AG04450 (cell line): ENCODE data around the gene CIT. TPM values are rescaled to one million over a fixed set of nuclear protein-coding genes. Genes with fewer than 3 reads are reported as not detected.

Experiments
- CTCF ChIA-PET: fragments of 300-600, 350-600 bp; formaldehyde crosslinking; extraction: SDS; loops from one replicate; lab custom pipeline; 2022; ENCODE audit warnings: antibody characterized with exemption, inconsistent platforms; lab: Charles Lee
- POLR2A ChIA-PET: fragments of 350-600 bp; formaldehyde crosslinking; extraction: SDS; loops from one replicate; lab custom pipeline; 2021; ENCODE audit warnings: antibody characterized with exemption, inconsistent platforms; lab: Yijun Ruan, JAX
- DNase-seq: peaks from one replicate; pipeline ENCODE4 v3.0.0-alpha.2; 2011; ENCODE audit warnings: low read depth, low spot score
- H3K27ac ChIP-seq: one replicate; pipeline ENCODE4 v1.5.1; 2012; ENCODE audit warnings: low read depth, low read length, control low read depth
- H3K27me3 ChIP-seq: one replicate; pipeline ENCODE4 v1.6.0; 2012; ENCODE audit warnings: low read length; ENCODE audit not compliant: control insufficient read depth, insufficient read depth
- H3K4me3 ChIP-seq: 2 replicates; pipeline ENCODE4 v1.5.1; 2011; ENCODE audit warnings: mild to moderate bottlenecking, low read depth, low read length, control low read depth
- H3K9me3 ChIP-seq: 2 replicates; pipeline ENCODE4 v1.5.1; 2012; ENCODE audit warnings: low read length; ENCODE audit not compliant: control insufficient read depth, insufficient read depth
- CTCF ChIP-seq: IDR thresholded peaks from 2 replicates; pipeline ENCODE4 v1.5.1; 2011; ENCODE audit warnings: low read depth, low read length, control low read depth, inconsistent platforms
- polyA plus RNA-seq: library from polyadenylated mRNA; depleted of rRNA; stranded (reverse); fragments of >200 nt; gene quantifications from 2 replicates; pipeline ENCODE4 v1.2.3, GENCODE V29; 2011

CIT gene
- polyA plus RNA-seq, 1 experiment, result 6.0 TPM

GRCh38 chr12:119681728-119682638, 195.1 kb downstream of the CIT start:
- no peaks in the 10 kb centered on the region for H3K9me3 ChIP-seq
- no peak overlapping the region for H3K27ac ChIP-seq
- ChIA-PET CTCF (interaction anchor here (0.6 to 4.0 kb wide), 4 partner anchors 12 to 81 kb away, joined by 3 to 25 read pairs (median 4); partner anchors contain the start of gene PRKAB1), POLR2A (no interaction called here)
- H3K27me3 ChIP-seq, result no peaks in the 10 kb centered on the region
- no peak for TF ChIP-seq CTCF
- H3K4me3 ChIP-seq, result no peak overlapping the region
- no peak for DNase-seq

GRCh38 chr12:119681111-119681510, 196.0 kb downstream of the CIT start:
- Histone ChIP-seq H3K27me3 (no peaks in the 10 kb centered on the region), H3K4me3 (no peak overlapping the region), H3K9me3 (no peaks in the 10 kb centered on the region), H3K27ac (no peak overlapping the region)
- ChIA-PET CTCF (interaction anchor here (0.9 to 4.0 kb wide), 2 partner anchors 13 to 100 kb away, joined by 4 to 25 read pairs; partner anchors contain the start of gene PRKAB1), POLR2A (no interaction called here)
- no peak for TF ChIP-seq CTCF
- DNase-seq, result no peak

- POLR2A ChIA-PET, result no interaction called here
- H3K9me3 ChIP-seq, result no peaks in the 10 kb centered on the region
- H3K27ac ChIP-seq, result no peak overlapping the region
- H3K27me3 ChIP-seq, result no peaks in the 10 kb centered on the region
- CTCF ChIA-PET, result interaction anchor here (4.0 kb wide), 1 partner anchor 12 kb away, joined by 25 read pairs; the partner anchor contains the start of gene PRKAB1
- DNase-seq, result no peak
- no peak overlapping the region for H3K4me3 ChIP-seq
- TF ChIP-seq CTCF, result no peak
These were observed 197.6 kb downstream of the CIT start for GRCh38 chr12:119679490-119679889.

GRCh38 chr12:119679081-119679480, 198.0 kb downstream of the CIT start:
- POLR2A ChIA-PET, result no interaction called here
- H3K9me3 ChIP-seq, result no peaks in the 10 kb centered on the region
- no peak overlapping the region for H3K27ac ChIP-seq
- TF ChIP-seq CTCF, result no peak
- H3K4me3 ChIP-seq, result no peak overlapping the region
- CTCF ChIA-PET, result interaction anchor here (4.0 kb wide), 1 partner anchor 11 kb away, joined by 25 read pairs; the partner anchor contains the start of gene PRKAB1
- DNase-seq, result no peak
- H3K27me3 ChIP-seq, result no peaks in the 10 kb centered on the region

GRCh38 chr12:119678459-119678858, 198.7 kb downstream of the CIT start:
- Histone ChIP-seq H3K4me3 (no peak overlapping the region), H3K9me3 (no peaks in the 10 kb centered on the region), H3K27ac (no peak overlapping the region), H3K27me3 (no peaks in the 10 kb centered on the region)
- CTCF ChIA-PET, result interaction anchor here (2.9 kb wide), 1 partner anchor 11 kb away, joined by 12 read pairs; the partner anchor contains the start of gene PRKAB1
- DNase-seq, result no peak
- no peak for TF ChIP-seq CTCF
- POLR2A ChIA-PET, result no interaction called here
